ENCODE data around the gene GLYATL1B. TPM values are rescaled to one million over a fixed set of nuclear protein-coding genes. Genes with fewer than 3 reads are reported as not detected.
"Not testable (repeated sequence)": the region's sequence is repeated elsewhere in the genome, so short reads cannot be mapped to it uniquely, and the experiment has no call there.

The GLYATL1B gene
- total RNA-seq, 1 donor from 2014 or later, result not detected

DNA sequence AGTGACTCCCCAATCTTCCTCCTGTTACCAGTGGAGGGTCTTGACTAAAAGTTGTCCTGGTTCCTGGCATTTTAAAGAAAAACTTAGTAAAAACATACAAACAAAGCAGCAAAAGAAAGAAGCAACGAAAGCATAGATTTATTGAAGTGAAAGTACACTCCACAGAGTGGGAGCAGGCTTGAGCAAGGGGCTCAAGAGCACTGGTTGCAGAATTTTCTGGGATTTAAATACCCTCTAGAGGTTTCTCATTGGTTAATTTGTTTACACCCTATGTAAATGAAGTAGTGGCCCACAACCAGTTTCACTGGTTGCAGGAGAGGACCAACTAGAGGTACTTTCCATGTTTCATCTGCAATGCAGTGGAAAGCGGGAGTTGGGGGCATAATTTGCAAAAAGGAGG is 31.7 kb downstream of the GLYATL1B start:
- Mint-ChIP-seq H3K9me3 (peaks cover 31% of the 10 kb centered on the region), H3K4me1 (no peaks in the 10 kb centered on the region), H3K27me3 (ENCODE audit: low read depth) (no peaks in the 10 kb centered on the region), H3K27ac (ENCODE audit: unreplicated experiment) (no peak overlapping the region), H3K36me3 (ENCODE audit: low read depth) (peaks cover 87% of the 10 kb centered on the region), H3K4me3 (no peak overlapping the region)
- DNase-seq (ENCODE audit: low read depth, low spot score), result no peak
- TF ChIP-seq, protein P1, sequence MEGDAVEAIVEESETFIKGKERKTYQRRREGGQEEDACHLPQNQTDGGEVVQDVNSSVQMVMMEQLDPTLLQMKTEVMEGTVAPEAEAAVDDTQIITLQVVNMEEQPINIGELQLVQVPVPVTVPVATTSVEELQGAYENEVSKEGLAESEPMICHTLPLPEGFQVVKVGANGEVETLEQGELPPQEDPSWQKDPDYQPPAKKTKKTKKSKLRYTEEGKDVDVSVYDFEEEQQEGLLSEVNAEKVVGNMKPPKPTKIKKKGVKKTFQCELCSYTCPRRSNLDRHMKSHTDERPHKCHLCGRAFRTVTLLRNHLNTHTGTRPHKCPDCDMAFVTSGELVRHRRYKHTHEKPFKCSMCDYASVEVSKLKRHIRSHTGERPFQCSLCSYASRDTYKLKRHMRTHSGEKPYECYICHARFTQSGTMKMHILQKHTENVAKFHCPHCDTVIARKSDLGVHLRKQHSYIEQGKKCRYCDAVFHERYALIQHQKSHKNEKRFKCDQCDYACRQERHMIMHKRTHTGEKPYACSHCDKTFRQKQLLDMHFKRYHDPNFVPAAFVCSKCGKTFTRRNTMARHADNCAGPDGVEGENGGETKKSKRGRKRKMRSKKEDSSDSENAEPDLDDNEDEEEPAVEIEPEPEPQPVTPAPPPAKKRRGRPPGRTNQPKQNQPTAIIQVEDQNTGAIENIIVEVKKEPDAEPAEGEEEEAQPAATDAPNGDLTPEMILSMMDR (conservative IDR thresholded peaks at IDR 0.05), result no peak

DNA sequence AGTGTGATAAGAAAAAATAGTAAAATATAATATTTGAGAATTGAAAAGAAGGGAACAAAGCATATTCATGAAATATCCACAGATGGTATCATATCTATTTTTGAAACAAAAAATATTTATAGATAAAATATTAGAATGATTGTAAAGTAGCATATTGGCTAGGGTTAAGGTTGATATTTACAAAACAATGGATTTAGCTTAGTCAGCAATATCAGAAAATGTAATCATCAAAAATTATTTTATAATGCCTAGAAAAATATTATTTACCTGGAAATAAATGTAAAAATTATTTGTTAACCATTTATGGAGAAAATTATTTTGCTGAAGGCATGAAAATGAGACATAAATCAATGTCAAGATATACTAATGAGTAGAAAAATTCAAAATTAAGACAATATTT is 33.7 kb downstream of the GLYATL1B start:
- DNase-seq (ENCODE audit: low read depth, low spot score), result no peak
- Mint-ChIP-seq H3K4me1 (no peaks in the 10 kb centered on the region), H3K36me3 (ENCODE audit: low read depth) (peaks cover 83% of the 10 kb centered on the region), H3K4me3 (no peak overlapping the region), H3K9me3 (peaks cover 36% of the 10 kb centered on the region), H3K27me3 (ENCODE audit: low read depth) (no peaks in the 10 kb centered on the region), H3K27ac (ENCODE audit: unreplicated experiment) (no peak overlapping the region)
- TF ChIP-seq, protein P1 (conservative IDR thresholded peaks at IDR 0.05), result no peak

DNA sequence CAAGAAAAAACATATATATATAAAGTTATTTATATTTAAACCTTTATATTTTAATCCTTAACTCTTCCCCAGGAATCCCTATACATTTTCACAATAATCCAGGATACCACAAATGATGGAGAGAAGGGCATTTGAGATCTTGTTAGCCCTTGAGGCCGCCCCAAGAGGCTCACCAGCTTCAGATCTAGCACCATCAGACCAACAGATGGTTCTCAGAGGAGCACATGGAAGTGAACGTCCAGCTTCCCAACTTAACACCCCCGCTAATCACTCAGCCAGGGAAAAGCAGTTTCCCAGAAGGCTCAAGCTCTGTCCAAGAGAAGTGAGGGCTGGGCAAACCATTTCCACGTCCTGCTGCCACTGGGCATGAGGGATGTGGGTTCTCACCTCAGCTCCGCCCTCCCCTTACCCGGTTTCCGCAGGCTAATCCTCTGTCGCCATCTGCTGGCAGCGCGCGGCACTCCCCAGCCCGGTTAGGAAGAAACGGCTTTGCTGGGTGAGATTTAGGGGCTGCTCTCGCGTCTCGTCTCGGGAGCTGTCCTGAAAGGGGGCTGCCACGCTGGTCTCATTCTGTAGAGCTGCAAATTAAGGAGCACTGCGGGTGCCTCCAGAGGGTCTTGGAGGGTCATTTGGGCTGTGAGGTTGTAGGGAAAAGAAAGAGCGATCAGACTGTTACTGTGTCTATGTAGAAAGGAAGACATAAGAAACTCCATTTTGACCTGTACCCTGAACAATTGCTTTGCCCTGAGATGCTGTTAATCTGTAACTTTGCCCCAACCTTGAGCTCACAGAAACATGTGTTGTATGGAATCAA is 49.7 kb downstream of the GLYATL1B start:
- Mint-ChIP-seq H3K9me3 (peaks cover 10% of the 10 kb centered on the region), H3K4me3 (no peak overlapping the region), H3K4me1 (peaks cover 4% of the 10 kb centered on the region), H3K36me3 (ENCODE audit: low read depth) (peaks cover 26% of the 10 kb centered on the region), H3K27me3 (ENCODE audit: low read depth) (no peaks in the 10 kb centered on the region), H3K27ac (ENCODE audit: unreplicated experiment) (peak overlapping the region; percentile 92)
- TF ChIP-seq, protein P1 (conservative IDR thresholded peaks at IDR 0.05), result peak; percentile 98
- DNase-seq (ENCODE audit: low read depth, low spot score), result peak; percentile 91

DNA sequence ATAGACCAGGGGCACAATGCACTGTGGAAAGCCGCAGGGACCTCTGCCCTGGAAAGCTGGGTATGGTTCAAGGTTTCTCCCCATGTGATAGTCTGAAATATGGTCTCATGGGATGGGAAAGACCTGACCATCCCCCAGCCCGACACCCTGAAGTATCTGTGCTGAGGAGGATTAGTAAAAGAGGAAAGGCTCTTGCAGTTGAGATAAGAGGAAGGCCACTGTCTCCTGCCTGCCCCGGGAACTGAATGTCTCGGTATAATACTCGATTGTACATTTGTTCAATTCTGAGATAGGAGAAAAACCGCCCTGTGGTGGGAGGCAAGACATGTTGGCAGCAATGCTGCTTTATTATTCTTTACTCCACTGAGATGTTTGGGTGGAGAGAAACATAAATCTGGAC is 50.4 kb downstream of the GLYATL1B start:
- not testable (repeated sequence) for H3K9me3 Mint-ChIP-seq; DNase-seq (ENCODE audit: low read depth, low spot score); H3K27ac Mint-ChIP-seq (ENCODE audit: unreplicated experiment); H3K4me3 Mint-ChIP-seq; H3K4me1 Mint-ChIP-seq; H3K27me3 Mint-ChIP-seq (ENCODE audit: low read depth)
- H3K36me3 Mint-ChIP-seq (ENCODE audit: low read depth), result peaks cover 23% of the 10 kb centered on the region

DNA sequence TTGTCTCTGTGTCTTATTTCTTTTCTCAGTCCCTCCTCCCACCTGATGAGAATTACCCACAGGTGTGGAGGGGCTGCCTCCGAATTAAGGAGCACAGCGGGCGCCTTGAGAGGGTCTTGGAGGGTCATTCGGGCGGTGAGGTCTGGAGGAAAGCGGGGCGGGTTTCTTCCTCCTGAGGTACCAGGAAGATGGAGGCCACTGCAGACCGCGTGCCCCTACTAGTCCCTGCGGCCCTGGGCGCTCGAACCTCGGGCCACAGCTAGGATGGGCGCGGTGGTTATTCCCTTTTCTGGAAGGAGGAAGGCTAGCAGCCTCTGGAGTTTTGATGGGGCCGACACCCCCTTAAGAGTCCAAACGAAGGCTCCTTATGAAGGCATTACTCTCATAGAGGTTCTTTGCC is 51.1 kb downstream of the GLYATL1B start:
- Mint-ChIP-seq H3K4me3 (no peak overlapping the region), H3K9me3 (peaks cover 6% of the 10 kb centered on the region), H3K27me3 (ENCODE audit: low read depth) (peaks cover 1% of the 10 kb centered on the region), H3K27ac (ENCODE audit: unreplicated experiment) (no peak overlapping the region), H3K4me1 (peaks cover 9% of the 10 kb centered on the region), H3K36me3 (ENCODE audit: low read depth) (peaks cover 18% of the 10 kb centered on the region)
- DNase-seq (ENCODE audit: low read depth, low spot score), result no peak
- TF ChIP-seq, protein P1 (conservative IDR thresholded peaks at IDR 0.05), result no peak

DNA sequence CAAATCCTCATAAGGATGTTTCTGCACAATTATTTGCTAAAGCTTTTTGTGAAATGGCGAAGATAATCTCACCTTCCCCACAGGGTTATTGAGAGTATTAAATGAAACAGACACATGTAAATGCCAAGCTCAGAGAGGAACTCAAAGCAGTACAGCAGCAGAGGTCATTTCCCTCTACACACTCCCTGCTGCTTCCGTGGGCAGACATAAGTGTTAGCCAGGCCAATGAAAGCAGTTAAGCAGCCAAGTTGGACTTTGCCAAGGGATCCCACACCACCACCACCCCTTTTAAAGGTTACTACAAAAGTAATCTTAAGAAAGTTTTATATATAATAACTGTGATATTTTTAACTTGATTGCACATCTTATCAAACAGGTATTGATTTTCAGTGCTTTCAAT is 52.5 kb downstream of the GLYATL1B start:
- H3K9me3 Mint-ChIP-seq, result no peaks in the 10 kb centered on the region
- H3K4me3 Mint-ChIP-seq, result no peak overlapping the region
- H3K27me3 Mint-ChIP-seq (ENCODE audit: low read depth), result peaks cover 15% of the 10 kb centered on the region
- H3K27ac Mint-ChIP-seq (ENCODE audit: unreplicated experiment), result no peak overlapping the region
- peaks cover 6% of the 10 kb centered on the region for H3K36me3 Mint-ChIP-seq (ENCODE audit: low read depth)
- TF ChIP-seq, protein P1 (conservative IDR thresholded peaks at IDR 0.05), result no peak
- peaks cover 23% of the 10 kb centered on the region for H3K4me1 Mint-ChIP-seq
- no peak for DNase-seq (ENCODE audit: low read depth, low spot score)

All from neural crest cell (in vitro differentiated cells).